H54 (cell line): Measurements from ENCODE around the gene HPD.
A peak's percentile ranks its signal among the peaks of the same experiment; 100 is the strongest.
"Not testable (repeated sequence)": the region's sequence is repeated elsewhere in the genome, so short reads cannot be mapped to it uniquely, and the experiment has no call there.

Experiments used
- DNase-seq: peaks from one replicate; pipeline ENCODE4 v3.0.0; 2011; ENCODE audit warnings: low spot score, mixed read lengths; ENCODE audit not compliant: insufficient read length
- FAIRE-seq: peaks from 3 replicates; lab custom pipeline; 2011; peaks lifted over from hg19 to GRCh38; lab: Jason Lieb, UNC
- POLR2A ChIP-seq: IDR thresholded peaks from 2 replicates; pipeline ENCODE4 v1.6.1; 2011; ENCODE audit warnings: low read depth, mild to moderate bottlenecking, low read length

Gene HPD

DNA sequence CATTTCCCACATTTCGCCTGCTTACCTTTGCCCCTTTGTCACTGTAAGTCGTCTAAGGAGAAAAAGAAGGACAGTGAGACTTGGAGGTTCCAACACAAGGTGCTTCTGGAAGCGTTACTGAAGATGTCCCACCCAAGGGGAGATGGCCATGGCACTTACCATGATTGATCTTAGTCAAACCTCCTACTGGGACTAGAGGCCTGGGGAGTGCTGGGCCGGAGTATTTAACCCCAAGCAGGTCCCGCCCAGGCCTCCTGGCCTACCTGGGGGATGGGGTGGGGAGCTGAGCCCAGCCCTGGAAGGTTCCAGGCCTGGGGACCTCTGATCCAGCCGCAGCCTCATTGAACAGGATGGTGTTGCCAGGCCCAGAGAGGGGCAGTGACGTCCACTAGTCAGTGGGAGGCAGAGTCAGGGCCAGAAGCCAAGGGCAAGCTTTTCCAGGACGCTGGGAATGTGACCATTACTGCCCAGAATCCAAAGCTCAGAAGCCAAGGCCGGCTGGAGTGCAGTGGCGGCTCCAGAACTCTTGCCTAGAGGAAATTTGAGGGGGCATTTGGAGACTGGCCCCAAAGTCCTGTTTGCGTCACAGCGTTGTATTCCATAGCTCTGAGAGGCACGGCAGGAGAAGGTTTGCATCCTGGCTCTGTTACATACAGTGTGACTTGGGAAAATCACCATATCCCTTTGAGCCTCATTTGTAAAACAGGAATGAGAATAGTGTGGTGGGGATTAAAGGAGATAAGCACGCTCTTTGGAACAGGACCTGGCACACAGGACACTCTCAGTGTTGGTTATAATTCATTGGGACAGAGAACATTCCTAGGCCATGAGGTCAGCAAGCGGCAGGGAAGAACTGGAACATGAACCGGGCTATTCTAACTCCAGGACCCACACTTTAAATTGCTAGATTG, at the start of gene HPD:
Gene HPD (minus strand): TSS at position 198 of the 911 bp plus-strand sequence. CDS start 36 bp downstream, at position 162.
- TF ChIP-seq POLR2A: no peak
- FAIRE-seq: peak; percentile 87
- DNase-seq: peak; percentile 74

DNA sequence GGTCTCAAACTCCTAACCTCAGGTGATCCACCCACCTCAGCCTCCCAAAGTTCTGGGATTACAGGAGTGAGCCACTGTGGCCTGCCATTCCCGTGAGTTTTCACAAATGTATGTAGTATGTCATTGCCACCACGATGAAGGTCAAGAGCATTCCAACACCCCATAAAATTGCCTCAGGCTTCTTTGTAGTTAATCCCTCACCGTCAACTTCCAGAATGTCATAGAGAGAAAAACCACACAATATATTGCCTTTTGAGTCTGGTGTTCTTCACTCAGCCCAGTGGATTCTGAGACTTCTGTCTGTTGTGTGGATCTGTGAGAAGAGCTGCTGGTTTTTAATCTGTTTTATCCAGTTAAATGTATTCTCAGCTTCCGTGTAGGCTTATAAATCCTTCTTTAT, 47.1 kb upstream of the HPD start:
- FAIRE-seq: no peak

DNA sequence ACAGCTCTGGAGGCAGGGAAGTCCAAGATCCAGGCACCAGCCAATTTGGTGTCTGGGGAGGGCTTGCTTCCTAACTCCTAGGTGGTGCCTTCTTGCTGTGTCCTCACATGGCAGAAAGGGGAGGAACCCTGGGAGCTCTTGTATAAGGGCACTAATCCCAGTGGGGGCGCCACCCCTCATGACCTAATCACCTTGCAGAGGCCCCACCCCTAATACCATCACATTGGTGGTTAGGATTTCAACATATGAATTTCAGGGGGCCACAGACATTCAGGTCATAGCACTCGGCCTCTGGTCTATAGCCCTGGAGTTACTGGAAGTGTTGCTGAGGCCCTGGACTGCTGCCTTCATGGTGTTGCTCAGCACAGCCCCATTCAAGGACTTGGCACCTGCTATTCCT, 44.5 kb upstream of the HPD start:
- DNase-seq (no peak), FAIRE-seq (no peak)
- TF ChIP-seq POLR2A: no peak

More for the DNA sequence above, 47.1 kb upstream of the HPD start:
- DNase-seq: no peak
- no peak for TF ChIP-seq POLR2A

DNA sequence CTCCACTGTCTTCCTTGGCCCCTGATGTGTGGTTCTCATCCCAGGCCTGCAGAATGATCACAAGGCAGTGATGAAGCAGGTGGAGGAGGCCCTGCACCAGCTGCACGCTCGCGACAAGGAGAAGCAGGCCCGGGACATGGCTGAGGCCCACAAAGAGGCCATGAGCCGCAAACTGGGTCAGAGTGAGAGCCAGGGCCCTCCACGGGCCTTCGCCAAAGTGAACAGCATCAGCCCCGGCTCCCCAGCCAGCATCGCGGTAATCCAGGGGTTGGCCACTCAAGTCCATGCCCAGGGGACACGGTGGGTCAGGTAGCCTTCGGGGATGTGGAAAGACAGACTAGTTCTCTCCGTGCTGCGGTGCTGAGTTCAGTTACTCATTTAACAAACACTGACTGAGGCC, 40.9 kb upstream of the HPD start:
- FAIRE-seq (no peak), DNase-seq (no peak)
- no peak for TF ChIP-seq POLR2A

DNA sequence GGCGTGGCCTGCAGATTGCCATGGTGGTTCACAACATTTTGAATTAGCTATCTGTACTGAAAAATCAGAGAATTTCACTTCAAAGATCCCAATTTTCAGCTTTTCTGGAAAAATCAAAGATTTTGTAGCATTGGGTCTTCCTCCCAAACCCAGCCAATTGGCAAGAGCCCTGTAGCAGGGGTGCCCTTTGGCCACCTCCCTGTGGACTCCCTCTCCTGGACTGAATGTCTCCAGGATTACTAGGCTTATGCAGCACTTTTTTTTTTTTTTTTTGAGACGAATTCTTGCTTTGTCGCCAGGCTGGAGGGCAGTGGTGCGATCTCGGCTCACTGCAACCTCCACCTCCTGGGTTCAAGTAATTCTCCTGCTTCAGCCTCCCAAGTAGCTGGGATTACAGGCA, 39.6 kb upstream of the HPD start:
- DNase-seq (no peak), FAIRE-seq (no peak)
- TF ChIP-seq POLR2A: no peak

DNA sequence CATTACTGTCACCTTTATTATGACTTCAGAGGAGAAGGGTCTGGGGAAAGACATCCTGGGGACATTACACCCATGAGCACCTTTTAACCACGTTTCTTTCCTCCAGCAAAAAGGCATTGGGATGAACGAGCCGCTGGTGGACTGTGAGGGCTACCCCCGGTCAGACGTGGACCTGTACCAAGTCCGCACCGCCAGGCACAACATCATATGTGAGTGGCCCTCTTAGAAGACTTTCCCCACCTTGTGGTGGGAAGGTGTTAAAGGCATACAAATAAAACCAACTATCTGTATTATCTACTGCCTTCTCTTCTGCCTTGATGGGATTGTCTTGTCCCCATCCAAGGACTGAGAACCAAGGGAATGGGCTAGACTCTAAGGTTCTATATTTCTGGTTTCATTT, 36.0 kb upstream of the HPD start:
- FAIRE-seq: no peak
- no peak for TF ChIP-seq POLR2A

DNA sequence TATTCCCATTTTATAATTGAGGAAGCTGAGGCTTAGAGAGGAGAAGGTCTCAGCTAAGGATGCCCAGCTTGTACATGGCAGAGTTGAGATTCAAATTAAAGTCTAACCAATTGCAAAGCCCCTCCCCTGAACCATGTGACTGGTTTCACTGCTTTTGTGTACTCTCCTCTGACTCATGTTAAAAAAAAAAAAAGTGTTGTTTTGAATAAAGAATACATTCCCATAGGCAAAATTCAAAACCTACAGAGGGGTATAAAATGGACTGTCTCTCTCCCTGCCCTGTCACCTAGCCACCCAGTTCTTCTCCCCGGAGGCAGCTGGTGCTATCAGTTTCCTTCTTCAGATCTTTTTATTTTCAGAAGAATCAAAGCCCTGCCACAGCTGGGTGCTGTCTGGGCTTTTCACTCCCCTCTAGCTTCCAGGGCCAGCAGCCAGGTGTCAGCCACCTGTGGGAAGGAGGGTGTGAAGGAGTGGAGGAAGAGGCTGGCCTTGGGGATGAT, 35.4 kb upstream of the HPD start:
- no peak for FAIRE-seq
- no peak for TF ChIP-seq POLR2A

More for the DNA sequence above, 36.0 kb upstream of the HPD start:
- DNase-seq: no peak

DNA sequence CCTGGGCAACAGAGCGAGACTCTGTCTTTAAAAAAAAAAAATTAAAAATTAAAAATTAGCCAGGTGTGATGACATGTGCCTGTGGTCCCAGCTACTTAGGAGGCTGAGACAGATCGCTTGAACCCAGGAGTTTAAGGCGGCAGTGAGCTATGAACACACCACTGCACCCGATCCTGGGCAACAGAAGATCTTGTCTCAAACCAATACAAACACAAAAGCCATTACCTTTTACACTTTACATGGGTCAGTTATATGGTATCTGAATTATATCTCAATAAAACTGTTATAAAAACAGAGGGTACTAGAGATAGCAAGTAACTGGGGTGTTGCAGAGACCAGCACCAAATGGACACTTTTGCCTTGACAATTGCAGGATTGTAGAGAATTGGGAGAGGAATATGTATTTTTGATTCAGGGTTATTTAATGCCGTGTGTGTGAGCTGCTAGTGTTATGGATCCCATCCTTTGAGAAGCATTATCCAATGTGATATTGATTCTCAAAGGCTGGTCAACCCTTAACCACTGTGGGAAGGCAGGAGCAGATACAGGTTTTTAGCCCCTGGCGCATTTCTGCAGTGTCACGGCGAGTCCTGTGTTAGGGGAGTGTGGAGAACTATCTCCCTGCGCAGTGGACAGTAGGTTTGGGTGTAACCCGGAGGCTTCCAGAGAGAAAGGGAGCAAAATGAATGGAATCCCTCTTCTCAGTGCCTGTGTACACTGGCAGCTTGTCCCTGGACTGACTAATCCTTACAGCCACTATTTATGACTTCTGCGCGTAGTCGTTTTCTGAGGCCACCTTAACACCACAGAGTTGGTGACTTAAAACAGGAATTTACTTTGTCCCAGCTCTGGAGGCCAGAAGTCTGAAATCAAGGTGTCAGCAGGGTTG, 34.3 kb upstream of the HPD start:
- TF ChIP-seq POLR2A: no peak
- DNase-seq: no peak
- no peak for FAIRE-seq

More for the DNA sequence above, 35.4 kb upstream of the HPD start:
- DNase-seq: peak; percentile 65

DNA sequence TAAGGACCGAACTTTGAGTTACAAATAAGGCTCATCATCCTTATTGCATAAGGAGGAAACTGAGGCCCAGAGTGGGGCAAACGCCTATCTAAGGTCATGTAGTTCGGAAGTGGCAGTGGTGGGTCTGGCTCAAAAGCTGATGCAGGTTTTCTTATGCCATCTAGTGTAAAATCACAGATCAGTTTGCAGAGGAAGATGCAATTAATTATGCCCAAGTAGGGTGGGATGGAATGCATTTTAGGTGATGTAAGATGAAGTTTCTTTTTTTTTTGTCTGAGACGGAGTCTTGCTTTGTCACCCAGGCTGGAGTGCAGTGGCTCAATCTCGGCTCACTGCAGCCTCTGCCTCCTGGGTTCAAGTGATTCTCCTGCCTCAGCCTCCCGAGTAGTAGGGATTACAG, 31.0 kb upstream of the HPD start:
- FAIRE-seq, DNase-seq: not testable (repeated sequence)

DNA sequence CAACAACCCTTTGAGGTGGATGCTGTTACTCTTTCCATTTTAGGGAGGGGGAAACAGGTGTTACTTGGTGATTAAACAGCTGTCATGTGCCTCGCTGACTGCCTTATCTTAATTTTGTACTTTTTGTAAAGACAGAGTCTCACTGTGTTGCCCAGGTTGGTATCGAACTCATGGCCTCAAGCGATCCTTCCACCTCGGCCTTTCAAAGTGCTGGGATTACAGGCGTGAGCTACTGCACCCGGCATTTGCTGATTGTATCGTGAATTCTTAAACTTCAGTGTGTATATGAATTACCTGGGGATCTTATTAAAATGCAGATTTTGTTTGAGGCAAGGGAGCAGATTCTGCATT, 30.6 kb upstream of the HPD start:
- no peak for TF ChIP-seq POLR2A
- FAIRE-seq (no peak), DNase-seq (no peak)

DNA sequence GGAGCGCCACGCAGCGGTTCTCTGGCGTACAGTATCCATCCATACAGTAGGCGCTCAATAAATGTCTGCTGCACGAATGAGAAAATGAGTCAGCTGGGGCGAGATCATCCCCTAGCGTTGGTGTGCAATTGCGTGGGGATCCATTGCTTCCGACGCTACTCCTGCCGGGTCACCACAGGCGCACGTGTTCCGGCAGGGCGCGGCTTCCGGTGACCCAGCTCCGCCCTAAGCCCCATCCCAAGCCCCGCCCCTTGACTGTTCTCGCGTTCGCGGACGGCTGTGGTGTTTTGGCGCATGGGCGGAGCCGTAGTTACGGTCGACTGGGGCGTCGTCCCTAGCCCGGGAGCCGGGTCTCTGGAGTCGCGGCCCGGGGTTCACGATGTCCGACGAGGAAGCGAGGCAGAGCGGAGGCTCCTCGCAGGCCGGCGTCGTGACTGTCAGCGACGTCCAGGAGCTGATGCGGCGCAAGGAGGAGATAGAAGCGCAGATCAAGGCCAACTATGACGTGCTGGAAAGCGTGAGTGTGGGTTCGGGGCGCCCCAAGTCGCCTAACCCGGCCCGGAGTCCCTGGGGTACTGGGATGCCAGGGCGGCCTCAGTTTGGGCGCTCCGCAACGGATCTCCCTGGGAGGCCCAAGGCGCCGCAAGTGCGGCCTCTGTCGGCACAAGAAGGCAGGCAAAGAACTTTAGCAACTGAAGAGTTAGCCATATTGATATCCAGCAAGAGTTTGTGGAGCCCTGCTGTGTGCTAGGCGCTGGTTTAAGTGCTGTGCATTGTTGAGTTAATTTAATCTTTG, 30.0 kb upstream of the HPD start, which contains the start of gene PSMD9:
Gene PSMD9 (plus strand): TSS at position 313 of the 796 bp plus-strand sequence. CDS start 67 bp downstream, at position 380.
- DNase-seq: peak; percentile 89
- peak; percentile 93 for FAIRE-seq
- TF ChIP-seq POLR2A: peak; percentile 93

DNA sequence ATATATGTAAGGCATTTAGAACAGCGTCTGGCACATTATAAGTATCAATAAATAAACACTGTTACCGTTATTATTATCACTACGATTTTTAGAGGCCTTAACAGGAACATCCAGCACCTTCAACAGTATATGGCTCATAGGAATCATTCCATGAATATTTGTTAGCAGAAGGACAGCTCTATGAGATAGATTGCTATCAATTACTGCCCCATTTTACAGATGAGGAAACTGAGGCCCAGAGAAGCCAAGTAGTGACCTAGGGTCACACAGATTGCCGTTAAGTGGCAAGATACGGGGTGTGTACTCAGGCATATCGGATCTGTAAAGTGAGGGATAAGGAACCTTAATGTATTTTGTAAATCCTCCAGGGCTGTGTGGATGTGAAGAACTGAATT, 29.4 kb upstream of the HPD start:
- FAIRE-seq (no peak), DNase-seq (no peak)
- TF ChIP-seq POLR2A: no peak

DNA sequence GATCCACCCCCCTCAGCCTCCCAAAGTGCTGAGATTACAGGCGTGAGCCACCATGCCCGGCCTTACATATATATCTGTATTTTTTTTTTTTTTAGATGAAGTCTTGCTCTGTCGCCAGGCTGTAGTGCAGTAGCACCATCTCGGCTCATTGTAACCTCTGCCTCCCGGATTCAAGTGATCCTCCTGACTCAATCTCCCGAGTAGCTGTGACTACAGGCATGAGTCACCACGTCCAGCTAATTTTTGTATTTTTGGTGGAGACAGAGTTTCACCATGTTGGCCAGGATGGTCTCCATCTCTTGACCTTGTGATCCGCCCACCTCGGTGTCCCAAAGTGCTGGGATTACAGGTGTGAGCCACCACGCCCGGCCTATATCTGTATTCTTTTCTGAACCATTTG, 26.5 kb upstream of the HPD start:
- not testable (repeated sequence) for DNase-seq, FAIRE-seq

DNA sequence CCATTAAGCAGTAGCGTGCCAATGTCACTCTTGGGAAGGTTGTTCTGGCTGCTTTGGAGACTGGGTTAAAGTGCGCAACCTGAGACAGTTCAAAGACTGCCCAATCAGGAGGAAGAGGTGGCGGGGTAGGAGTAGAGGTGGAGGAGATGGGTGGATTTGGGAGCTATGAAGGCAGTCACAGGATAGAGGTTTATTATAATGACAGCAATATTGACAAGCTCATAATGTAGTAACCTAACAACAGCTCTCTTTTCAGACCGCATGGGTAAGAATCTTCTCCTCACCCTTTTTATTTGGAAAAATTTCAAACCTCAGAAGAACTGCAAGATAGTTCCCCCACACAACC, 24.6 kb upstream of the HPD start:
- TF ChIP-seq POLR2A: no peak
- no peak for DNase-seq
- no peak for FAIRE-seq

DNA sequence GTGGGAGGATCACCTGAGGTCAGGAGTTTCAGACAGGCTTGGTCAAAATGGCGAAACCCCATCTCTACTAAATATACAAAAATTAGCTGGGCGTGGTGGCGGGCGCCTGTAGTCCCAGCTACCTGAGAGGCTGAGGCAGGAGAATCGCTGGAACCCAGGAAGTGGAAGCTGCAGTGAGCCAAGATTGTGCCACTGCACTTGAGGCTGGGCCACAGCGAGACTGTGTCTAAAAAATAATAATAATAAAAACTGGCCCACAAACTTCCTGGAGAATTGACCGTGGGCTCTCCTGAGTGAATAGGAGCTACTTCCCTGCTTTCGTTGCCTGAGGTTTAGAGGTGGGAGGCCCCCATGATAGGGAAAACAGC, 17.4 kb upstream of the HPD start:
- FAIRE-seq, DNase-seq: not testable (repeated sequence)
